ENCODE results near the gene KAT8.

GRCh38 chr16:31112711-31113110 is 4.8 kb upstream of the KAT8 start:
- TF ChIP-seq CTCF (IDR thresholded peaks at IDR 0.05) (no peak), POLR2A (IDR thresholded peaks at IDR 0.05) (no peak)

Measured in uterus (tissue), 2 donors.